Stimulated activated CD4-positive, alpha-beta T cell treated with anti-CD3 and anti-CD28 coated beads, Interleukin-1b, Interleukin-23, amount 100 ng/mL, for 48 hours (primary cell): Measurements from ENCODE around the gene IGFL1.
"Not testable (repeated sequence)": the region's sequence is repeated elsewhere in the genome, so short reads cannot be mapped to it uniquely, and the experiment has no call there.

Source experiments
- DNase-seq: peaks from one replicate; pipeline ENCODE4 v3.0.0-alpha.2; 2020

The IGFL1 gene

GRCh38 chr19:46229442-46229841, at the start of gene IGFL1:
IGFL1 (plus strand) TSS chr19:46229742; CDS start chr19:46229775, 33 bp downstream.
- no peak for DNase-seq

GRCh38 chr19:46180701-46181387, 48.7 kb upstream of the IGFL1 start:
- DNase-seq = no peak

- DNase-seq = peak; percentile 44
Measured at GRCh38 chr19:46181388-46181779, 48.2 kb upstream of the IGFL1 start.

- DNase-seq = no peak
Measured at GRCh38 chr19:46182476-46182875, 47.1 kb upstream of the IGFL1 start.

GRCh38 chr19:46184775-46185710, 44.5 kb upstream of the IGFL1 start:
- DNase-seq = not testable (repeated sequence)

- DNase-seq = no peak
Measured at GRCh38 chr19:46186101-46186716, 43.3 kb upstream of the IGFL1 start.

- no peak for DNase-seq
Measured at GRCh38 chr19:46186717-46187101, 42.8 kb upstream of the IGFL1 start.

GRCh38 chr19:46189971-46190888, 39.3 kb upstream of the IGFL1 start:
- no peak for DNase-seq

- DNase-seq = no peak
Measured at GRCh38 chr19:46191356-46191755, 38.2 kb upstream of the IGFL1 start.

GRCh38 chr19:46191972-46192371, 37.6 kb upstream of the IGFL1 start:
- DNase-seq = no peak

GRCh38 chr19:46192626-46192991, 36.9 kb upstream of the IGFL1 start:
- not testable (repeated sequence) for DNase-seq

- peak; percentile 9 for DNase-seq
Measured at GRCh38 chr19:46192992-46193650, 36.4 kb upstream of the IGFL1 start.

GRCh38 chr19:46193678-46194077, 35.9 kb upstream of the IGFL1 start:
- no peak for DNase-seq

- no peak for DNase-seq
Measured at GRCh38 chr19:46195104-46195503, 34.4 kb upstream of the IGFL1 start.

GRCh38 chr19:46195919-46196318, 33.6 kb upstream of the IGFL1 start:
- not testable (repeated sequence) for DNase-seq

GRCh38 chr19:46196410-46197124, 33.0 kb upstream of the IGFL1 start:
- DNase-seq = no peak

- DNase-seq = no peak
Measured at GRCh38 chr19:46197314-46198070, 32.0 kb upstream of the IGFL1 start.

- no peak for DNase-seq
Measured at GRCh38 chr19:46198756-46199155, 30.8 kb upstream of the IGFL1 start.

- DNase-seq = no peak
Measured at GRCh38 chr19:46201454-46202310, 27.9 kb upstream of the IGFL1 start.

GRCh38 chr19:46202426-46202825, 27.1 kb upstream of the IGFL1 start:
- no peak for DNase-seq
